CD4-positive, alpha-beta T cell (primary cell): ENCODE results near the gene SMC1A. TPM values are rescaled to one million over a fixed set of nuclear protein-coding genes. Genes with fewer than 3 reads are reported as not detected.

Experiments used
- ATAC-seq: fragments of 200-7000 bp; cut with Tn5 transposase; one replicate; pipeline ENCODE4 v1.10.0; 2022; ENCODE audit warnings: mild to moderate bottlenecking; ENCODE audit not compliant: poor library complexity
- CTCF ChIA-PET: fragments of 350-600 bp; sonication (Branson Sonifier 250); formaldehyde crosslinking; loops from one replicate; lab custom pipeline; 2021; ENCODE audit warnings: antibody characterized with exemption, inconsistent platforms; lab: Charles Lee
- POLR2A ChIA-PET: fragments of 350-600 bp; sonication (Branson Sonifier 250); formaldehyde crosslinking; loops from one replicate; lab custom pipeline; 2021; ENCODE audit warnings: antibody characterized with exemption, inconsistent platforms; lab: Charles Lee
- DNase-seq, 14 experiments: peaks; one replicate each; pipeline ENCODE4 v3.0.0-alpha.2; 2013 to 2020; ENCODE audit warnings: mixed read lengths in 2 of 14
- H3K27ac ChIP-seq, 2 donors: one replicate each; pipeline versions ENCODE4 v1.5.1 to v1.7.0; 2013; ENCODE audit warnings: low read length in 2 of 2, low read depth in 1 of 2, mild to moderate bottlenecking in 1 of 2
- H3K27me3 ChIP-seq, 2 experiments: 1 replicate in 1 of 2; 2 replicates in 1 of 2; pipeline versions ENCODE4 v1.6.1 to v1.7.0; 2013; ENCODE audit warnings: low read length in 2 of 2, control low read depth in 1 of 2, mild to moderate bottlenecking in 1 of 2, moderate library complexity in 1 of 2; ENCODE audit not compliant: insufficient read depth in 2 of 2, control insufficient read depth in 1 of 2
- H3K36me3 ChIP-seq: one replicate; pipeline ENCODE4 v1.6.1; 2013; ENCODE audit warnings: low read length, control low read depth; ENCODE audit not compliant: insufficient read depth
- H3K4me1 ChIP-seq: one replicate; pipeline ENCODE4 v1.6.1; 2013; ENCODE audit warnings: low read length, control low read depth; ENCODE audit not compliant: insufficient read depth
- H3K4me3 ChIP-seq: one replicate; pipeline ENCODE4 v1.5.1; 2013; ENCODE audit warnings: mild to moderate bottlenecking, low read length, moderate library complexity
- H3K9me3 ChIP-seq, 2 experiments: 1 replicate in 1 of 2; 2 replicates in 1 of 2; pipeline versions ENCODE4 v1.6.1 to v1.7.0; 2013; ENCODE audit warnings: low read length in 2 of 2, mild to moderate bottlenecking in 2 of 2, control low read depth in 1 of 2, moderate library complexity in 1 of 2; ENCODE audit not compliant: control insufficient read depth in 1 of 2, insufficient read depth in 1 of 2
- H3K27ac Mint-ChIP-seq: one replicate; pipeline ENCODE4 v1.8.0; 2020; ENCODE audit warnings: mixed read lengths
- H3K27me3 Mint-ChIP-seq: one replicate; pipeline ENCODE4 v1.8.0; 2021; ENCODE audit warnings: mixed read lengths
- H3K36me3 Mint-ChIP-seq: one replicate; pipeline ENCODE4 v1.8.0; 2021; ENCODE audit warnings: low read depth, mixed read lengths
- H3K4me1 Mint-ChIP-seq: one replicate; pipeline ENCODE4 v1.8.0; 2021; ENCODE audit warnings: low read depth, mixed read lengths
- H3K4me3 Mint-ChIP-seq: one replicate; pipeline ENCODE4 v1.8.0; 2020; ENCODE audit warnings: mild to moderate bottlenecking, mixed read lengths
- H3K9me3 Mint-ChIP-seq: one replicate; pipeline ENCODE4 v1.8.0; 2020; ENCODE audit warnings: mixed read lengths
- intact Hi-C, 2 experiments: fragments of 100-400 bp; cut with DNase I in 1 of 2; cut with micrococcal nuclease in 1 of 2; formaldehyde crosslinking; loops; one replicate each; pipeline versions ENCODE4 v1.15.1 to v1.9.0; 2023 to 2025; cut with DNase I, micrococcal nuclease
- total RNA-seq, 174 experiments: library from RNA in 2 of 174; stranded (reverse) in 2 of 174; gene quantifications; one replicate each; pipeline ENCODE4 v1.2.3 and lab custom pipeline; 2021 to 2026
- TF ChIP-seq, protein P1 (sequence below): fragments of 200-600 bp; IDR thresholded peaks from one replicate; pipeline ENCODE4 v1.8.0; 2022; ENCODE audit warnings: antibody characterized with exemption, mild to moderate bottlenecking

Gene SMC1A
- total RNA-seq, 2 experiments from 2014 or later: 25.5 to 28.6 TPM

DNA sequence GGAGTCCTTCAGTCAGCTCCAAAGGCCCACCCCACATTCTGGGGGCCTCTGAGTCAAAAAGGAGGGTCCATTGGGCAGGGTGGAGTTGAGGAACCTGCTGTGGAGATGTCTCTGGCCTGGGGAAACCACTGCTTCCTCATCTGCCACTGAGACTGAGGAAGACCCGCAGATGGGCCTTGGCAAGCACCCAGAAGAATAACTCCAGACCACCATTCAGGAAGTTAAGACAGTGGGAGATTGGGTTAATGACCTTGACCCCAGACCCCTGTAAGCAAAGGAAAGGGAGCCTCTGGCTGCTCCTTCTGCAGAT lies 19.8 kb upstream of the SMC1A start:
- Mint-ChIP-seq H3K36me3 (no peaks in the 10 kb centered on the region), H3K27me3 (peaks cover 10% of the 10 kb centered on the region), H3K4me1 (peaks cover 6% of the 10 kb centered on the region), H3K9me3 (no peaks in the 10 kb centered on the region), H3K4me3 (peak overlapping the region; percentile 58), H3K27ac (no peak overlapping the region)
- Histone ChIP-seq H3K36me3 (no peaks in the 10 kb centered on the region), H3K27ac (no peak overlapping the region), H3K9me3 (no peaks in the 10 kb centered on the region), H3K4me3 (peak overlapping the region; percentile 60), H3K27me3 (peaks cover 0 to 2% of the 10 kb centered on the region in 2 experiments), H3K4me1 (peaks cover 17% of the 10 kb centered on the region)
- ChIA-PET CTCF (no interaction called here), POLR2A (no interaction called here)
- TF ChIP-seq, protein P1, sequence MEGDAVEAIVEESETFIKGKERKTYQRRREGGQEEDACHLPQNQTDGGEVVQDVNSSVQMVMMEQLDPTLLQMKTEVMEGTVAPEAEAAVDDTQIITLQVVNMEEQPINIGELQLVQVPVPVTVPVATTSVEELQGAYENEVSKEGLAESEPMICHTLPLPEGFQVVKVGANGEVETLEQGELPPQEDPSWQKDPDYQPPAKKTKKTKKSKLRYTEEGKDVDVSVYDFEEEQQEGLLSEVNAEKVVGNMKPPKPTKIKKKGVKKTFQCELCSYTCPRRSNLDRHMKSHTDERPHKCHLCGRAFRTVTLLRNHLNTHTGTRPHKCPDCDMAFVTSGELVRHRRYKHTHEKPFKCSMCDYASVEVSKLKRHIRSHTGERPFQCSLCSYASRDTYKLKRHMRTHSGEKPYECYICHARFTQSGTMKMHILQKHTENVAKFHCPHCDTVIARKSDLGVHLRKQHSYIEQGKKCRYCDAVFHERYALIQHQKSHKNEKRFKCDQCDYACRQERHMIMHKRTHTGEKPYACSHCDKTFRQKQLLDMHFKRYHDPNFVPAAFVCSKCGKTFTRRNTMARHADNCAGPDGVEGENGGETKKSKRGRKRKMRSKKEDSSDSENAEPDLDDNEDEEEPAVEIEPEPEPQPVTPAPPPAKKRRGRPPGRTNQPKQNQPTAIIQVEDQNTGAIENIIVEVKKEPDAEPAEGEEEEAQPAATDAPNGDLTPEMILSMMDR: no peak
- intact Hi-C loops: no loop called here
- DNase-seq (peak in 2 of 14 experiments; percentile 17 to 18), ATAC-seq (no peak)

DNA sequence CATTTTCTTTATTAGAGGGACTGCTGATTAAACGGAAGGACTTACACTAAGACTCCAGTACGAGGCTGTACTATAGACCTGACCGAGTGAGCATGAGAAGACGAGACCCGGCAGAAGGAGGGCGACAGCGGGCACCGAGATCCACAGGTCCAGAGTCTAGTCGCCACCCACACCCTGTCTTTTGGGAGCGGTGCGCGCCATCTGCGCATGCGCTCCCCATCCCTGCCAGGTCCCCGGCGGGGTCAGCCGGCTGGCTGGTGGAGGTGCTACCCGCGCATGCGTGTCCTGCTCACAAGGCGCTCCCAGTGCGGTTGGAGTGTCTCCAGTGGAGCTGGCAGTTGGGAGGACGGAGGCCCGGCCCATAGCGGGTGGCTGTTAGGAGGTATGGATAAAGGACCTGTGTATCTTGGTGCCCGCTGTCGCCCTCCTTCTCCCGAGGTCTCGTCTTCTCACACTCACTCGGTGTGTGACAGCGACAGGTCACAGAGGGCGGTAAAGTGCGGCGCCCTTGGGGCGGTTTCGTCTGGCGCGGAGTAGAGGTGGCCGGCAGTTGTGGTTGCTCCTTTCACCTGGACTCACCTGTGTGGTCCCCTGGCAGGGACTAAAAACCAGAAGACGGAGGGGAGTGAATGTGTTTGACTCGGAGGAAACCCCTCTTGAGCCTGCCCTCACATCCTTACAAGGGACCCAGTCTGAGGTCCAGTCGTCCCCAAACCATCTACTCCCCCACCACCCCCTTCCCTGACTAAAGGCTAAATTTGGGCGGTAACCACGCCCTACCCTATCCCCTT lies 19.3 kb upstream of the SMC1A start:
- intact Hi-C loops: no loop called here
- peak overlapping the region; percentile 60 for H3K4me3 ChIP-seq
- peaks cover 6% of the 10 kb centered on the region for H3K4me1 Mint-ChIP-seq
- ChIA-PET CTCF (interaction anchor here (1.7 kb wide), 1 partner anchor 129 kb away, joined by 4 read pairs; no protein-coding TSS in a partner anchor), POLR2A (no interaction called here)
- no peaks in the 10 kb centered on the region for H3K9me3 Mint-ChIP-seq
- peaks cover 17% of the 10 kb centered on the region for H3K4me1 ChIP-seq
- peaks cover 0 to 2% of the 10 kb centered on the region in 2 experiments for H3K27me3 ChIP-seq
- no peaks in the 10 kb centered on the region for H3K36me3 ChIP-seq
- H3K9me3 ChIP-seq: no peaks in the 10 kb centered on the region
- no peak overlapping the region for H3K27ac ChIP-seq
- H3K4me3 Mint-ChIP-seq: peak overlapping the region; percentile 79
- no peak overlapping the region for H3K27ac Mint-ChIP-seq
- no peaks in the 10 kb centered on the region for H3K36me3 Mint-ChIP-seq
- DNase-seq: peak; percentile 34 to 88 (median 64)
- TF ChIP-seq, protein P1: no peak
- ATAC-seq: peak; percentile 76
- H3K27me3 Mint-ChIP-seq: peaks cover 10% of the 10 kb centered on the region

- Histone ChIP-seq H3K27ac (no peak overlapping the region), H3K27me3 (peaks cover 0 to 2% of the 10 kb centered on the region in 2 experiments), H3K36me3 (no peaks in the 10 kb centered on the region), H3K9me3 (no peaks in the 10 kb centered on the region), H3K4me3 (peak overlapping the region; percentile 60), H3K4me1 (peaks cover 22% of the 10 kb centered on the region)
- Mint-ChIP-seq H3K9me3 (no peaks in the 10 kb centered on the region), H3K27me3 (peaks cover 10% of the 10 kb centered on the region), H3K27ac (no peak overlapping the region), H3K36me3 (no peaks in the 10 kb centered on the region), H3K4me3 (peak overlapping the region; percentile 79), H3K4me1 (peaks cover 9% of the 10 kb centered on the region)
- POLR2A ChIA-PET: no interaction called here
- intact Hi-C loops: no loop called here
- TF ChIP-seq, protein P1: no peak
- ATAC-seq (peak; percentile 10), DNase-seq (peak in 5 of 14 experiments; percentile 6 to 51 (median 43))
- CTCF ChIA-PET: interaction anchor here (0.6 to 1.7 kb wide), 2 partner anchors 16 to 128 kb away, joined by 4 to 6 read pairs; no protein-coding TSS in a partner anchor
Measured at GRCh38 chrX:53440621-53441517, 18.4 kb upstream of the SMC1A start.
